Fibroblast of skin of scalp (primary cell): ENCODE data around the gene KPNA5. TPM values are rescaled to one million over a fixed set of nuclear protein-coding genes. Genes with fewer than 3 reads are reported as not detected.
"Not testable (repeated sequence)": the region's sequence is repeated elsewhere in the genome, so short reads cannot be mapped to it uniquely, and the experiment has no call there.

Experiments
- DNase-seq: peaks from one replicate; pipeline ENCODE4 v3.0.0-alpha.2; 2013
- polyA plus RNA-seq, 2 experiments: library from polyadenylated mRNA; unstranded; fragments of 120-200 nt; gene quantifications; one replicate each; pipeline ENCODE4 v1.2.1, GENCODE V29; 2013; ENCODE audit not compliant: insufficient read length in 2 of 2

The KPNA5 gene
- polyA plus RNA-seq (2013, experiment 1 of 2; ENCODE audit: insufficient read length) = 4.0 TPM
- 4.4 TPM for polyA plus RNA-seq (2013, experiment 2 of 2; ENCODE audit: insufficient read length)

DNA sequence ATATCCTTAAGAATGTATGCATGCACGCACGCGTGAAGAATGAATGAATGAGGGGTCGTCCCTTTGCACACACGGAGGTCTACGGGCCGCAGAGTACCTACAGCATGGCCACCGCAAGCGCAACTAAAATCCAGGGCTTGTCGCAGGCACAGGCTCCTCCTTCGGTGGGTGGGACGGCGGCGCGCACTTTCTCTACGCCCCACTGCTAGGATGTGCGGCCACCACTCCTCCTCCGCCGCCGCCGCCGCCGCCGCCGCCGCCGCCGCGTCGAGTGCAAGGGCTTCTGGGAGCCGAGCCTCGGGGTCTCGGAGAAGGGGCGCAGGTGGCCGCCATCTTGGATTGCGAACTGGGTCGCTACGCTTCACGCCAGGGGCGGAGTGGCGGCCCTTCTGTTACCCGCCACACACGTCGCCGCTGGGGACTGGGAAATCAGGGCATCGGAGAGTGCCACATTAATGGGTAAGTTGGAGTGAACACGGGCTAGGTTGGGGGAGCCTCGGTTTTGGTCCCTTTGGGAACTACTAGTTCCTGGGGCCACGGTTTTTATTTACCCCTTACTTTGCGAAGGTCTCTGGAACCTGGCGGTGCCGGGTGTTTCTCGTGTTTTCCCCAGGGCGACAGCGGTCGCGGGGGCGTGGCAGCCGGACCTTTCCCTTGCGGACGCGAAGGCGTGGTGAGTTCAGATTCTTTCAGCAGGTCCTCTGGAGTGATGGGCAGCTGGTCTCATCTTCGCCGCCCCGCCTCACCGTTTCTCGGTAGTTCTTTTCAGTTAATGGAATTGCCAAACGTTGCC is at the start of gene KPNA5:
TSS of gene KPNA5 (plus strand) at position 332 of the 793 bp plus-strand sequence. CDS start at position 456, 124 bp downstream.
- peak; percentile 93 for DNase-seq

- DNase-seq = no peak
Observed at GRCh38 chr6:116631379-116631990, 49.5 kb upstream of the KPNA5 start.

DNA sequence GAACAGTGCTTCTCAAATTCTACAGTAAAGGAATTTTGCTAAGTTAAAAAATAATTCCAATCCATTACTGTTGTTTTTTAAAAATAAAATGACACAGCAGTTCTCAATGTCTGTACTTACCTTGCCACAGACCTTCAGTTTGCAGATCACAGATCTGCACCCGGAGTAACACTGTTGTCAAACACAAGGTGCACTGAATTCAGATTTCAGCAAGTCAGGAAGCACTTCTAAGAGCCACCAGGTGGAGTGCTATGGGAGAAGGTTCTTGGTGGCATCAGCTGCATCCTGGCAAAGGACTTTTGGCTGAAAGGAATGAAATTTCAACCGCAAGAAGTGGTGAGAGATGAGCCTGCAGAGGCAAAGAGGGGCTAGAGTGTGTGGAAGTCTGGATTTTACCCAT is 47.3 kb upstream of the KPNA5 start:
- DNase-seq = no peak

DNA sequence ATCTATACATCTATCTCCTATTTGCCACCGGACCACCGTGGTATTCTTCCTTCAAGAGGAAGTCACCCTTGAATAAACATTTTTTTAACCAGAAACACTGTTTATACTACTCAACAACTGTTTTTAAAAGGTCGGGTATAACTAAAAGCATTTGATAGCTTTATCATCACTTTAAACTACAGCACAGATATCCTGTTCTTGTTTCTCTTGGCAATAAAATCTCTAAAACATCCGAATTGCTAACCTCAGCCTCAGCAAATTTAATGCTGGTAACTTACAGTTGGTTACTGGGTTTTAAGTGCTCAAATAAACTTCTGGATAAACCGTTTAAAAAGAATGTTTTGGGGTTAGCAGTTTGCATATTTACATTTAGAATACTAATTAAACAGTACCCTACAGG is 32.9 kb upstream of the KPNA5 start:
- peak; percentile 17 for DNase-seq

DNA sequence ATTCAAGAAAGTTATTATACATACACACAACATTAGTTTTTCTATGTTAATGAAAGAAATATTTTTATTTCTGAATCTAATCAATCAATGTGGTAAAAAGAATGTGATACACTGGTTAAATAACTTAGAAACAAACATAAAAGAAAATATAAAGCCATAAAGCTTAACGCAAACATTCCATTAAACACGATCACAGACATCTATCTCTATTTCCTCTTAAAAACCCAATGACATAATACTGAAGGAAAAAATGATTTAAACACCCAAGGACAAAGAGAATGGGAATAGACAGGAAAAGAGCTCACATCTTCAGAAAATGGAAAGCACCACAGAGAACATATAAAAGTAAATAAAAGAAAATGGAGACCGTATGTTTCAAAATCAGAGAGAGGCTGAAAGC is 31.9 kb upstream of the KPNA5 start:
- no peak for DNase-seq

GRCh38 chr6:116651916-116652315 is 29.1 kb upstream of the KPNA5 start:
- DNase-seq = no peak

DNA sequence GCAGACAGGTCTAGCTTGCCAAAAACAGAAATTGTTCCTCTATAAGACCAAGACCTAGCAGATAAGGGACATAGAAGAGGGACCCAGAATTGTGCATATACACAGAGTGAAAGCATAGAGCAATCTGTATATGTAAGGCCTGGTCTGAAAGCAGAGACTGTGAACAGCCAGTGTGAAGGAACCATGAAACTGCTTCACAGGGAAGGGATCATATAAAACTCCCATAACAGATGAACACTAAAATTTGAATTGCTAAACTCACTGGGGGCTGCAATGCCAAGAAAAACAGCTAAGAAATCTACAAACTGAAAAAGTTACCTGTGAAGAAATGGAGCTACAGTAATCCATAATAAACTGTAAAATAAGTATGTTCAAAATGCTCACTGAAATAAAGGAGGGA is 19.4 kb upstream of the KPNA5 start:
- no peak for DNase-seq

DNA sequence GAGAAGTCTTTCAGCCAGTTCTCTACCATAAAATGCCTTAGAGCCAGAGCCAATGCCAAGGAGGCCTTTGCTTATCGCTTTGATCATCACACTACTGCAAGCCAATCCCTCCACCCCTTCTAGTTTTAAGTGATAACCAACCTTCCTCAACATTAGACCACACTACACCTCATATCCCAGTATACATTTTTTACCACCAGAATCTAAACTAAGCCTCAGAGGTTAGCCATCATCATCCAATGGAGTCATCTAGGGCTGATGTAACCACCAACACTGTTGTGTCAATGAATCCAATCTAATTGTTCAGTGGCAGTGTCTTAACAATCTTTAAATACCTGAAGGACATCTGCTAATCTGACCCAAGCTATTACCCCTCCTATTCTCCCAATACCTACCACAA is 18.8 kb upstream of the KPNA5 start:
- DNase-seq = no peak

GRCh38 chr6:116663308-116663707 is 17.7 kb upstream of the KPNA5 start:
- no peak for DNase-seq

DNA sequence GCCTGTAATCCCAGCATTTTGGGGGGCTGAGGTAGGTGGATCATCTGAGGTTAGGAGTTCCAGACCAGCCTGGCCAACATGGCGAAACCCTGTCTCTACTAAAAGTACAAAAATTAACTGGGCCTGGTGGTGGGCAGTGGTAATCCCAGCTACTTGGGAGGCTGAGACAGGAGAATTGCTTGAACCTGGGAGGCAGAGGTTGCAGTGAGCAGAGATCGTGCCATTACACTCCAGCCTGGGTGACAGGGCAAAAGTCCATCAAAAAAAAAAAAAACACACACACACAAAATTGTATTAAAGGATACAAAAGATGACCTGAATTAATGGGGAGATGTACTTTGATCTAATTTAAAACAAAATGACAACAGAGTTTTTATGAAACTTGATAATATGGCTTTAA is 16.8 kb upstream of the KPNA5 start:
- DNase-seq = not testable (repeated sequence)

- DNase-seq = no peak
Observed at GRCh38 chr6:116665464-116665863, 15.5 kb upstream of the KPNA5 start.

DNA sequence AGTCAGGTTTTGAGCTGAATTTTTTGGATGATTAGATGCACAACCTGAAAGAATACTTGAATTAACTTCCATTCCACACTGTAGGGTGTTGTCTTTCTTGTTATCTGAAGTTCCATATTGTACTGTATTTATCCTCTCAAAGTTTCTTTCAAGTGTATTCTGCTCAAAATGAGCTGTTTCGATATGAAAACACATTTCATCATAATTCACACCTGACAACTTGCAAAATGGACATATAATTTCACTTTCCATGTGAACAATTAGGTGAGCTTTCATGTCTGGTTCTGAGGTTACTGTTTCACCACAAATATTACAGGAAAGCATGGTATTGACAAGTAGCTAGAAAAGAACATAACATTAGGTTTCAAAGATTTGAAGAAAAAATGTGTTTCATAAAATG is 14.1 kb upstream of the KPNA5 start:
- DNase-seq = no peak

DNA sequence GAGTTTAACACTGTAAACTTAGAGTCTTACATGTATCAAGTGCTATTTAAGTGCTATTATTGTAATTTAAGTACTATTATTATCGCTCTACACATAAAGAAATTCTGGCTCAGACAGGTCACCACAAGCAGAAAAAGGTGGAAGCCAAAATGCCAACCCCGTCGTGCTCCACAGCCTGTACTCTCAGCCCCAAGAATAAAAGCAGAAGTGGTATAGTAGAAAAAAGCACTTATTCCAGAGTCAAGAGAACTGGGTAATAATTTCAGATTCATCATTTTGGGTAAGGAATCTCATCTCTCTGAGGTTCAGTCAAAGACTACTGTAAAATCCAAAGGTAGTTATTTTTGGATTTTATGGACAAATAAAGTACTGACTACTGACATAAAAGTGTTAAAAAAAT is 13.4 kb upstream of the KPNA5 start:
- no peak for DNase-seq

- no peak for DNase-seq
Observed at GRCh38 chr6:116672306-116672705, 8.7 kb upstream of the KPNA5 start.

GRCh38 chr6:116676021-116676420 is 5.0 kb upstream of the KPNA5 start:
- DNase-seq = no peak

DNA sequence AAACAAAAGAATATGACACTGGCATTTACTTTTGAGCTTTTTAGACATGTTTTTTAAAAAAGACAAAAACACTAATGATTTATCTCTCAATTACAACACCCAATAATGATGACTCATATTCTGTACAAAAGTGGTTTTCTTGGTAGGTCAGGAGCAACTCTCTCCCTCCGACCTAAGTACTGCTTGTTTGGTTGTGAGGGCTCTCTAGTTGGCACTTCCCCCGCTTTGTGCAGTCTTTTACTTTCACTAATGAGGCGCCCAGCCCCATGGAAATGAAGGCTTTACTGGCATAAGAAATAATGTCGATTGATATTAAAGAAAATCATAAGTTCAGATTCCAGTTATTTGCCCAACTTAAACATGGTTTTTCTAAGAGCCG is 1.3 kb downstream of the KPNA5 start:
- DNase-seq = peak; percentile 7

GRCh38 chr6:116685437-116685993 is 4.5 kb downstream of the KPNA5 start:
- DNase-seq = no peak

DNA sequence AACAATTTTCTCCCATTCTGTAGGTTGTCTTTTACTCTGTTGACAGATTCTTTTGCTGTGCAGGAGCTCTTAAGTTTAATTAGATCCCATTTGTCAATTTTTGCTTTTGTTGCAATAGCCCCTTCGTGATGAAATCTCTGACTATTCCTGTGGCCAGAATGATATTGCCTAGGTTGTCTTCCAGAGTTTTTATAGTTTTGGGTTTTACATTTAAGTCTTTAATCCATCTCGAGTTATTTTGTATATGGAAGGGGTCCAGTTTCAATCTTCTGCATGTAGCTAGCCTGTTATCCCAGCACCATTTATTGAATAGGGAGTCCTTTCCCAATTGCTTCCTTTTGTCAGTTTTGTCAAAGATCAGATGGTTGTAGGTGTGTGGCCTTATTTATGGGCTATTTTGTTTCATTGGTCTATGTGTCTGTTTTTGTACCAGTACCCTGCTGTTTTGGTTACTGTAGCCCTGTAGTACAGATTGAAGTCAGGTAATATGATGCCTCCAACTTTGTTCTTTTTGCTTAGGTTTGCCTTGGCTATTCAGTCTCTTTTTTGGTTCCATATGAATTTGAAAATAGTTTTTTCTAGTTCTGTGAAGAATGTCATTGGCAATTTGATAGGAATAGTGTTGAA is 5.6 kb downstream of the KPNA5 start:
- DNase-seq = not testable (repeated sequence)

- DNase-seq = no peak
Observed at GRCh38 chr6:116691154-116691553, 10.1 kb downstream of the KPNA5 start.

- not testable (repeated sequence) for DNase-seq
Observed at GRCh38 chr6:116692873-116693272, 11.9 kb downstream of the KPNA5 start.

DNA sequence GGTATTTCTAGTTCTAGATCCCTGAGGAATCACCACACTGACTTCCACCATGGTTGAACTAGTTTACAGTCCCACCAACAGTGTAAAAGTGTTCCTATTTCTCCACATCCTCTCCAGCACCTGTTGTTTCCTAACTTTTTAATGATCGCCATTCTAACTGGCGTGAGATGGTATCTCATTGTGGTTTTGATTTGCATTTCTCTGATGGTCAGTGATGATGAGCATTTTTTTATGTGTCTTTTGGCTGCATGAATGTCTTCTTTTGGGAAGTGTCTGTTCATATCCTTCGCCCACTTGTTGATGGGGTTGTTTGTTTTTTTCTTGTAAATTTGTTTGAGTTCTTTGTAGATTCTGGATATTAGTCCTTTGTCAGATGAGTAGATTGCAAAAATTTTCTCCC is 12.3 kb downstream of the KPNA5 start:
- not testable (repeated sequence) for DNase-seq

GRCh38 chr6:116695401-116695800 is 14.4 kb downstream of the KPNA5 start:
- DNase-seq = no peak

- DNase-seq = no peak
Observed at GRCh38 chr6:116697480-116697879, 16.5 kb downstream of the KPNA5 start.
